Measurements from ENCODE around the gene CABLES1. TPM values are rescaled to one million over a fixed set of nuclear protein-coding genes. Genes with fewer than 3 reads are reported as not detected.

The CABLES1 gene
- total and polyA plus RNA-seq, 2 of the 8 experiments (the other 6 are each of a cell fraction or from before 2014, with no cell fraction given), result 9.2 to 26.4 TPM

- Histone ChIP-seq H4K8ac (ENCODE audit: extremely low read depth, insufficient read depth, low read length) (no peak overlapping the region), H3K79me1 (ENCODE audit: low read depth, low read length) (peaks cover 8% of the 10 kb centered on the region; the same call in 1 of the 2 replicates), H3K9ac (replicated peaks in 1 of 4; ENCODE audit: extremely low read depth in 1 of 4, low read depth in 3 of 4, low read length in 3 of 4) (no peak overlapping the region), H2BK120ac (replicated peaks; ENCODE audit: low read depth, low read length) (no peak overlapping the region), H4K91ac (replicated peaks; ENCODE audit: insufficient read length, low read length) (no peak overlapping the region), H3K4ac (replicated peaks; ENCODE audit: insufficient read length, low read depth, low read length) (no peak overlapping the region), H2AK5ac (ENCODE audit: low read depth, low read length) (no peak overlapping the region), H4K20me1 (replicated peaks in 1 of 2; ENCODE audit: control insufficient read depth in 1 of 2, insufficient read depth in 2 of 2, low read length in 2 of 2) (peaks cover 2% of the 10 kb centered on the region in 2 experiments), H3K18ac (ENCODE audit: extremely low read depth, low read length) (no peak overlapping the region), H3K4me1 (replicated peaks in 1 of 4; ENCODE audit: control insufficient read depth in 3 of 4, insufficient read depth in 4 of 4, low read length in 3 of 4) (no peaks in the 10 kb centered on the region), H3K14ac (ENCODE audit: insufficient read length) (no peak overlapping the region), H3K4me3 (ENCODE audit: extremely low read depth in 1 of 4, insufficient read depth in 2 of 4, low read depth in 3 of 4, low read length in 4 of 4) (no peak overlapping the region), H3K36me3 (ENCODE audit: control insufficient read depth in 2 of 4, insufficient read depth in 4 of 4, low read length in 3 of 4) (peaks cover 0 to 24% (median 15%) of the 10 kb centered on the region in 4 experiments; a peak in 6 of 8 replicates), H3K23ac (ENCODE audit: insufficient read length) (no peak overlapping the region), H3K23me2 (ENCODE audit: low read depth, low read length) (no peaks in the 10 kb centered on the region), H3K27ac (ENCODE audit: low read depth, low read length) (no peak overlapping the region), H2AFZ (ENCODE audit: low read length) (no peak overlapping the region), H2BK15ac (ENCODE audit: low read length) (no peak overlapping the region; the same call in 1 of the 2 replicates), H3K79me2 (ENCODE audit: control insufficient read depth in 1 of 2, insufficient read depth in 2 of 2, low read length in 2 of 2) (no peaks in the 10 kb centered on the region), H3K9me3 (ENCODE audit: insufficient read depth in 2 of 2, low read depth in 1 of 2, low read length in 1 of 2) (no peaks in the 10 kb centered on the region; a peak in 1 of 4 replicates), H3K27me3 (replicated peaks in 1 of 4; ENCODE audit: control insufficient read depth in 3 of 4, extremely low read depth in 1 of 4, insufficient read depth in 3 of 4, low read length in 3 of 4) (no peaks in the 10 kb centered on the region), H3K56ac (replicated peaks; ENCODE audit: insufficient read length, low read depth, low read length) (no peak overlapping the region), H2BK5ac (ENCODE audit: low read depth, low read length) (no peak overlapping the region), H4K5ac (ENCODE audit: insufficient read length, low read depth, low read length) (no peak overlapping the region), H2BK20ac (ENCODE audit: low read length) (no peak overlapping the region), H3K4me2 (ENCODE audit: insufficient read depth in 1 of 2, low read depth in 2 of 2, low read length in 2 of 2) (no peak overlapping the region), H2BK12ac (ENCODE audit: low read depth, low read length) (no peak overlapping the region; the same call in 1 of the 2 replicates)
- ChIA-PET CTCF (ENCODE audit: partially characterized antibody) (interaction anchor here (0.7 to 7.9 kb wide), 16 partner anchors 10 to 202 kb away, joined by 3 to 59 read pairs (median 6); no protein-coding TSS in a partner anchor), POLR2A (ENCODE audit: partially characterized antibody) (interaction anchor here (1.0 kb wide), 1 partner anchor 41 kb away, joined by 3 read pairs; no protein-coding TSS in a partner anchor)
- DNase-seq (ENCODE audit: low read depth in 1 of 2, low spot score in 2 of 2), result no peak
- WGBS, 2 experiments (ENCODE audit: extremely low coverage in 1 of 2, insufficient coverage in 1 of 2, insufficient read length in 1 of 2, insufficient replicate concordance in 2 of 2, low coverage in 1 of 2, low lambda C conversion rate in 2 of 2, missing lambda C conversion rate in 1 of 2), result 86% methylated on average over 3 of the region's 3 CpGs; no CpG with 5 or more reads in 1 of the 2 experiments
- no peak for FAIRE-seq
- TF ChIP-seq TBP (IDR thresholded peaks at IDR 0.05; ENCODE audit: low read depth, low read length), result no peak
- TF ChIP-seq, protein P1, sequence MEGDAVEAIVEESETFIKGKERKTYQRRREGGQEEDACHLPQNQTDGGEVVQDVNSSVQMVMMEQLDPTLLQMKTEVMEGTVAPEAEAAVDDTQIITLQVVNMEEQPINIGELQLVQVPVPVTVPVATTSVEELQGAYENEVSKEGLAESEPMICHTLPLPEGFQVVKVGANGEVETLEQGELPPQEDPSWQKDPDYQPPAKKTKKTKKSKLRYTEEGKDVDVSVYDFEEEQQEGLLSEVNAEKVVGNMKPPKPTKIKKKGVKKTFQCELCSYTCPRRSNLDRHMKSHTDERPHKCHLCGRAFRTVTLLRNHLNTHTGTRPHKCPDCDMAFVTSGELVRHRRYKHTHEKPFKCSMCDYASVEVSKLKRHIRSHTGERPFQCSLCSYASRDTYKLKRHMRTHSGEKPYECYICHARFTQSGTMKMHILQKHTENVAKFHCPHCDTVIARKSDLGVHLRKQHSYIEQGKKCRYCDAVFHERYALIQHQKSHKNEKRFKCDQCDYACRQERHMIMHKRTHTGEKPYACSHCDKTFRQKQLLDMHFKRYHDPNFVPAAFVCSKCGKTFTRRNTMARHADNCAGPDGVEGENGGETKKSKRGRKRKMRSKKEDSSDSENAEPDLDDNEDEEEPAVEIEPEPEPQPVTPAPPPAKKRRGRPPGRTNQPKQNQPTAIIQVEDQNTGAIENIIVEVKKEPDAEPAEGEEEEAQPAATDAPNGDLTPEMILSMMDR (IDR thresholded peaks at IDR 0.05; ENCODE audit: control extremely low read depth in 1 of 3, insufficient read depth in 1 of 3, low read depth in 1 of 3, low read length in 3 of 3), result no peak
- TF ChIP-seq EZH2 (IDR thresholded peaks at IDR 0.05; ENCODE audit: low read depth, low read length, severe bottlenecking), result no peak
- no peak for TF ChIP-seq RNF2 (IDR thresholded peaks at IDR 0.05; ENCODE audit: borderline replicate concordance, low read depth, low read length, missing control alignments, poor library complexity, severe bottlenecking)
- no peak for TF ChIP-seq NRF1 (IDR thresholded peaks at IDR 0.05; ENCODE audit: low read depth, low read length)
- no peak for TF ChIP-seq ASH2L (IDR thresholded peaks at IDR 0.05; ENCODE audit: low read length)
Observed at GRCh38 chr18:23211146-23211545, 75.9 kb downstream of the CABLES1 start.
